ENCODE results near the gene BTBD9. TPM values are rescaled to one million over a fixed set of nuclear protein-coding genes. Genes with fewer than 3 reads are reported as not detected.

Gene BTBD9
- total RNA-seq, 1 experiment from 2014 or later = 4.7 TPM

DNA sequence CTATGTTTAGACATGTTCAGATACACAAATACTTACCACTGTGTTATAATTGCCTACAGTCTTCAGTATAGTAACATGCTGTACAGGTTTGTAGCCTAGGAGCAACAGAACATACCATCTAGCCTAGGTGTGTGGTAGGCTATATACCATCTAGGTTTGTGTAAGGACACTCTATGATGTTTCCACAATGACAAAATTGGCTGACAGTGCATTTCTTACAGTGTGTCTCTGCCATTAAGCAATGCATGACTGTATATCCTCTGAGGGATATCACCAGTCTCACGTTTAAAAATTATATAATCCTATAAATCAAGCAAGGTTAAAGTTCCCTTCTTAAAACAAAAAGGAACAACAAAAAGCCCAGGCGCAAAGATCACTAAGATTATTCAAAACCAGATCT, 352.2 kb downstream of the BTBD9 start:
- Histone ChIP-seq H3K36me3 (ENCODE audit: insufficient read depth, low read length) (no peaks in the 10 kb centered on the region), H3K9ac (ENCODE audit: low read length) (no peak overlapping the region), H3K4me3 (ENCODE audit: low read length) (no peak overlapping the region), H3K27me3 (ENCODE audit: low read length) (no peaks in the 10 kb centered on the region), H2AFZ (ENCODE audit: low read length) (no peak overlapping the region), H3K4me1 (ENCODE audit: low read length) (no peaks in the 10 kb centered on the region), H3K9me3 (ENCODE audit: low read length) (no peaks in the 10 kb centered on the region), H4K20me1 (ENCODE audit: insufficient read depth, low read depth, low read length) (no peaks in the 10 kb centered on the region), H3K27ac (ENCODE audit: low read length) (no peak overlapping the region), H3K9me2 (replicated peaks; ENCODE audit: insufficient read depth, low read length) (no peaks in the 10 kb centered on the region), H3K4me2 (ENCODE audit: low read depth, low read length, poor library complexity, severe bottlenecking) (no peak overlapping the region), H3K79me2 (ENCODE audit: low read length) (no peaks in the 10 kb centered on the region)
- no peak for DNase-seq

DNA sequence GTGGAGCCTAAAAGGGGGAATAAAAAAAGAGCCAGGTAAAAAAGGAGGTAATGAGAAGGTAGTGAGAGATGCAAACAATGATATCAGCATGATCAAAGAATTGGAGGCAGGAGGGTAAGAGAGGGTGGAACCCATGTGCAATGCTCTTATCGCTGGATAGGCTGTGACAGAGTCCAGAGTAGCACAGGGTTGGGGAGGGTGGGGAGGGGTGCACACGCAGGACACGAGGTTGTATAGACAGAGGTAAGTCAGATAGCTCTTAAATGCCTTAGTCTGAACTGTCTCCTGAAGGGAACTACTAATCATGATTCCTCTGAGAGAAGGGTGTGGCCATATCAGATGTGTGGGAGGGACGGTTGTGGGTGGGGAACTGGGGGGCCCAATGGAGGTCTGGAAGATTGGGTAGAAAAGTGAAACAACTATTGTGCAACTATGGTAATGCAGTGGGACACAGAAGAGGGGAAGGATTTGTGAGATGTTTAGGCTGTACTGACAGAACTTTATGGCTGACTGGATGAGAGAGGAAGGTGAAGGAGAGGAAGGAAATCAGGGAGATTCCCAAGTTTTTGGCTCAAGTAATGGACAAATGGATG, 354.8 kb downstream of the BTBD9 start:
- no peak for DNase-seq
- Histone ChIP-seq H3K27ac (ENCODE audit: low read length) (no peak overlapping the region), H3K79me2 (ENCODE audit: low read length) (no peaks in the 10 kb centered on the region), H3K4me2 (ENCODE audit: low read depth, low read length, poor library complexity, severe bottlenecking) (no peak overlapping the region), H3K9me3 (ENCODE audit: low read length) (no peaks in the 10 kb centered on the region), H3K4me3 (ENCODE audit: low read length) (no peak overlapping the region), H3K36me3 (ENCODE audit: insufficient read depth, low read length) (no peaks in the 10 kb centered on the region), H4K20me1 (ENCODE audit: insufficient read depth, low read depth, low read length) (no peaks in the 10 kb centered on the region), H3K9ac (ENCODE audit: low read length) (no peak overlapping the region), H3K4me1 (ENCODE audit: low read length) (no peaks in the 10 kb centered on the region), H3K27me3 (ENCODE audit: low read length) (no peaks in the 10 kb centered on the region), H3K9me2 (replicated peaks; ENCODE audit: insufficient read depth, low read length) (no peaks in the 10 kb centered on the region), H2AFZ (ENCODE audit: low read length) (no peak overlapping the region)

DNA sequence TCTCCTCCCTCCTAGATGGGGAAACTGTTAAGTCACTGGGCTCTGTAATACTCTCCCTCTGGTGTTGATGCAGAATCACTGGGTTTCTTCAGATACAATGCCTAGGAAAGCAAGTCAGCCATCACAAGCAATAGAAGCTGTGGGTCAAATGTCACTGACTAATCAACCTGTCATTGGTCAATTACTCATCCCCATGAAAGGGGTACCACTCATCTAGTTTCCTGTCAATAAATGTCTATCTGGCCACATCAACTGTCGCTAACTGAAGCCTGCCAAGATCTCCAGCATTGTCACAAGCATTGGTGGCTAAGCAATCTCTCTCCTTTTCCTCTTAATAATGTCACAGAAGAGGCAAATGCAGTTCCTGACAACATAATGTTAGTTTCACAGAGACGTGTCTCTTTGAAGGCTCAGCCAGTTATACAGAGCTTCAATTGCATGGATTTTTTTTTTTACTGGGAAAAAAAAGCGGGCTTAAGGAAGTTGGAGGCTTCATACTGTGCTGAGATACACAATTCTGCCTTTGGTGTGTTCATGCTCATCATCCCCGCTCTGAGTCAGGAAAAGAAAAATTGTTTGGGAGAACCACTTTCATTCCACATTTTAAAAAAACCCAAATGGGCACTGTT, 355.9 kb downstream of the BTBD9 start:
- no peak overlapping the region for H3K27ac ChIP-seq (ENCODE audit: low read length)

DNA sequence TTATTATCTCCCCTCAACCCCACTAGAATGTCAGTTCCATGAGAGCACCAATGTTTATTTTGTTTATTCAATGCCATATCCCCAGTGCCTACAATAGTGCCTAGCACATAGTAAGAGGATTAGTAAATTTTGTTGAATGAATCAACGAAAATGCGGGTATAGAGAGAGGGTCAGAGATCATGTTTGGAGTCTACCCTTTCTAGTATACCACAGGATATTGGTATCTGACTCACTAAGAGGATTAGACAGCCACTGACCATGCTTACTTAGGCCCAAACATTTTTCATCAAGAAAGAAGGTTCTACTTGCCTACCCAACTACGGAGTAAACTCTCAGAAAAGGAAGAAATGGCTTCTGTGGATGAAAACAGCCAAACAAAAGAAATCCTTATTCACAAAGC, 356.8 kb downstream of the BTBD9 start:
- Histone ChIP-seq H3K27me3 (ENCODE audit: low read length) (no peaks in the 10 kb centered on the region), H3K4me2 (ENCODE audit: low read depth, low read length, poor library complexity, severe bottlenecking) (no peak overlapping the region), H3K79me2 (ENCODE audit: low read length) (no peaks in the 10 kb centered on the region), H3K9me2 (replicated peaks; ENCODE audit: insufficient read depth, low read length) (no peaks in the 10 kb centered on the region), H3K4me3 (ENCODE audit: low read length) (no peak overlapping the region), H4K20me1 (ENCODE audit: insufficient read depth, low read depth, low read length) (no peaks in the 10 kb centered on the region), H3K36me3 (ENCODE audit: insufficient read depth, low read length) (no peaks in the 10 kb centered on the region), H2AFZ (ENCODE audit: low read length) (no peak overlapping the region), H3K27ac (ENCODE audit: low read length) (no peak overlapping the region), H3K9me3 (ENCODE audit: low read length) (no peaks in the 10 kb centered on the region), H3K9ac (ENCODE audit: low read length) (no peak overlapping the region), H3K4me1 (ENCODE audit: low read length) (no peaks in the 10 kb centered on the region)
- DNase-seq = no peak

More for the DNA sequence above, 355.9 kb downstream of the BTBD9 start:
- no peaks in the 10 kb centered on the region for H3K27me3 ChIP-seq (ENCODE audit: low read length)
- H3K4me3 ChIP-seq (ENCODE audit: low read length) = no peak overlapping the region
- no peak overlapping the region for H2AFZ ChIP-seq (ENCODE audit: low read length)
- no peaks in the 10 kb centered on the region for H4K20me1 ChIP-seq (ENCODE audit: insufficient read depth, low read depth, low read length)
- H3K36me3 ChIP-seq (ENCODE audit: insufficient read depth, low read length) = no peaks in the 10 kb centered on the region
- no peaks in the 10 kb centered on the region for H3K79me2 ChIP-seq (ENCODE audit: low read length)
- H3K4me2 ChIP-seq (ENCODE audit: low read depth, low read length, poor library complexity, severe bottlenecking) = no peak overlapping the region
- no peaks in the 10 kb centered on the region for H3K4me1 ChIP-seq (ENCODE audit: low read length)
- H3K9ac ChIP-seq (ENCODE audit: low read length) = no peak overlapping the region
- no peaks in the 10 kb centered on the region for H3K9me3 ChIP-seq (ENCODE audit: low read length)
- no peaks in the 10 kb centered on the region for H3K9me2 ChIP-seq (replicated peaks; ENCODE audit: insufficient read depth, low read length)
- no peak for DNase-seq

DNA sequence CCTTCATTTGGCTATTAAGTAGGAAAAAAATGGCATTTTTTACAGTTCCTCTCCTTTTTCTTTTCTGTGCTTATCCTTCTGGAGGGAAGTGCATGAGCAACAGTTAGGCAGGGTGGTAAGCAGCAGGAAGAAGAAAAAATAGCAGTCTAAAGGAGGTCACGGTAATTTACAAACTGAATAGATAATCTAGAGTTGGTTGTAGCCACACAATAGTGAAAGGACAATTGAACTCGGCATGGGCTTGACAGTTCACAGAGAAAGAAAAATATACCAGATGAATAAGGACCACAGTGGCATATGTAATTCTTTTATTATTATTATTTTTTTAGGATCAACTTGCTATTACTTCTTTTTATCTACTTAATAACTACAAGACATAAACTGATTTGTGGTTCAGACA, 358.6 kb downstream of the BTBD9 start:
- Histone ChIP-seq H3K9ac (ENCODE audit: low read length) (no peak overlapping the region), H3K27me3 (ENCODE audit: low read length) (no peaks in the 10 kb centered on the region), H3K4me2 (ENCODE audit: low read depth, low read length, poor library complexity, severe bottlenecking) (no peak overlapping the region), H3K4me1 (ENCODE audit: low read length) (no peaks in the 10 kb centered on the region), H3K36me3 (ENCODE audit: insufficient read depth, low read length) (no peaks in the 10 kb centered on the region), H4K20me1 (ENCODE audit: insufficient read depth, low read depth, low read length) (no peaks in the 10 kb centered on the region), H2AFZ (ENCODE audit: low read length) (no peak overlapping the region), H3K9me2 (replicated peaks; ENCODE audit: insufficient read depth, low read length) (no peaks in the 10 kb centered on the region), H3K27ac (ENCODE audit: low read length) (no peak overlapping the region), H3K9me3 (ENCODE audit: low read length) (no peaks in the 10 kb centered on the region), H3K79me2 (ENCODE audit: low read length) (no peaks in the 10 kb centered on the region), H3K4me3 (ENCODE audit: low read length) (no peak overlapping the region)
- DNase-seq = no peak

DNA sequence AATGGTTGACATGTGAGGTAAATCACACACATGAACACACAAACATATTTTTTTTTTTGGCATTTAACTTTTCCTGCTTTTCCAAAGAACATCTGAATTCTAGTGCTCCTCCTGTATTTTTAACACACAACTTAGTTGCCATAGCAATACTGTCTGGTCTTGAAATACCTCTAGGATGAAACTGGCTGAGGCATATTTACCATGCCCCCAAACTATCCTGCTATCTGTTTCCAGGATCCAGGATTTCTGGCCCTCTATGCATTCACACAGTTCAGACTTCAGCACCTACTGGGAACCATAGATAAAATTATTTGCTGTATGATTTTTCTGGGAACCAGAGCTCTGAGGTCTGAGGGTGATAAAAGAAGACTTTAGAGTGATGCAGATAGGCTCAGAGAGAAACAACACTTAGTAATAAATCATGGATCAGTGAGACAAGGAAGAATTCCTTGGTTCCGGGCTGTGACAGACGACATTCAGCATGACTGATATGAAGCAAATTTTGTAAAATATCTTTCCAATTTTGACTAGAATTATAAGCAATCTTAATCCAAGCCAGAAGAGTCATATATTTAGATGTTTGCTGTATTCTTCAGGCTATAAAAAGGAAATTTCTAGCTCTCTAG, 359.7 kb downstream of the BTBD9 start:
- DNase-seq = no peak
- Histone ChIP-seq H3K9me2 (replicated peaks; ENCODE audit: insufficient read depth, low read length) (no peaks in the 10 kb centered on the region), H3K4me3 (ENCODE audit: low read length) (no peak overlapping the region)

DNA sequence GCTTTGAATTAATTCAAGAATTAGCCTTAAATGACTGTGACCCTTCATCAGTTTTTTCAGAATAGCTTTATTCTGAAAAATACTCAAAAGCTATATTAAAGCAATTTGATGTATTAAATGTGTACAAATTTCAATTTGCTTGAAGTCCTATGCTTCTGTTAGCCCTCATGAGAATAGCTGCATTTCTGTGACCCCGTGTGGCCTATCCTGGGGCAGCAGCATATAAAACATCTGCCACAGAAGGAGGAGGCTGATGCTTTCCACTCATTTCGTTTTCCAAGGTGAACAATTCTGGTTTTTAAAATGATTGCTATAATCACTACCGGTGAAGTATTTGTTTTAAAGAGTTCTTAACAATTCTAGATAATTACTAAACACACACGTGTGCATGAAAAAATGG, 360.3 kb downstream of the BTBD9 start:
- Histone ChIP-seq H3K4me3 (ENCODE audit: low read length) (no peak overlapping the region), H3K36me3 (ENCODE audit: insufficient read depth, low read length) (no peaks in the 10 kb centered on the region), H3K27ac (ENCODE audit: low read length) (no peak overlapping the region), H3K4me2 (ENCODE audit: low read depth, low read length, poor library complexity, severe bottlenecking) (no peak overlapping the region), H3K9me2 (replicated peaks; ENCODE audit: insufficient read depth, low read length) (no peaks in the 10 kb centered on the region), H3K9ac (ENCODE audit: low read length) (no peak overlapping the region), H2AFZ (ENCODE audit: low read length) (no peak overlapping the region), H4K20me1 (ENCODE audit: insufficient read depth, low read depth, low read length) (no peaks in the 10 kb centered on the region), H3K4me1 (ENCODE audit: low read length) (no peaks in the 10 kb centered on the region), H3K27me3 (ENCODE audit: low read length) (no peaks in the 10 kb centered on the region), H3K9me3 (ENCODE audit: low read length) (no peaks in the 10 kb centered on the region), H3K79me2 (ENCODE audit: low read length) (no peaks in the 10 kb centered on the region)
- DNase-seq = no peak

More for the DNA sequence above, 359.7 kb downstream of the BTBD9 start:
- Histone ChIP-seq H3K4me1 (ENCODE audit: low read length) (no peaks in the 10 kb centered on the region), H3K79me2 (ENCODE audit: low read length) (no peaks in the 10 kb centered on the region), H4K20me1 (ENCODE audit: insufficient read depth, low read depth, low read length) (no peaks in the 10 kb centered on the region), H3K27ac (ENCODE audit: low read length) (no peak overlapping the region), H3K9ac (ENCODE audit: low read length) (no peak overlapping the region), H2AFZ (ENCODE audit: low read length) (no peak overlapping the region), H3K4me2 (ENCODE audit: low read depth, low read length, poor library complexity, severe bottlenecking) (no peak overlapping the region), H3K27me3 (ENCODE audit: low read length) (no peaks in the 10 kb centered on the region), H3K36me3 (ENCODE audit: insufficient read depth, low read length) (no peaks in the 10 kb centered on the region), H3K9me3 (ENCODE audit: low read length) (no peaks in the 10 kb centered on the region)

DNA sequence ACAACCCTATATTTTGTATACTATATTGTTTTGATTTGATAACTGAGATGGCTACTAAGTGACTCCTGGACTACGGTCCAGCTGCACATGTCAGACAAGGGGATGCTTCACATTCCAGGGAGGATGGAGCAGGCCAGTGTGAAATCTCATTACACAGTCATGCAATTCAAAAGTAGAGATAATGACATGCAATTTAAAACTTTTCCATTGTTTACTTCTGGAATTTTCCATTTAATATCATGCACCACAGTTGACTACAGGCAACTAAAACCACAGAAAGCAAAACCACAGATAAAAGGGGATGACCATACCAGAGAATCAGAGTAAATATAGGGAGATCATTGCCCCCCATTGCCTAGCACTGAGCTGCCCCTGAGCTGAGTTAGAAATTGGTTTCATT, 366.4 kb downstream of the BTBD9 start:
- no peaks in the 10 kb centered on the region for H3K36me3 ChIP-seq (ENCODE audit: insufficient read depth, low read length)
- H3K27ac ChIP-seq (ENCODE audit: low read length) = no peak overlapping the region
- H3K4me2 ChIP-seq (ENCODE audit: low read depth, low read length, poor library complexity, severe bottlenecking) = no peak overlapping the region
- no peak overlapping the region for H3K9ac ChIP-seq (ENCODE audit: low read length)
- H3K27me3 ChIP-seq (ENCODE audit: low read length) = no peaks in the 10 kb centered on the region
- no peak overlapping the region for H2AFZ ChIP-seq (ENCODE audit: low read length)
- H4K20me1 ChIP-seq (ENCODE audit: insufficient read depth, low read depth, low read length) = 0 out of 2 replicates have a peak, but pooled peaks cover 4% of the 10 kb centered on the region
- H3K9me3 ChIP-seq (ENCODE audit: low read length) = no peaks in the 10 kb centered on the region
- H3K4me3 ChIP-seq (ENCODE audit: low read length) = no peak overlapping the region
- H3K9me2 ChIP-seq (replicated peaks; ENCODE audit: insufficient read depth, low read length) = no peaks in the 10 kb centered on the region
- no peaks in the 10 kb centered on the region for H3K79me2 ChIP-seq (ENCODE audit: low read length)
- no peaks in the 10 kb centered on the region for H3K4me1 ChIP-seq (ENCODE audit: low read length)
- DNase-seq = no peak

Measured in Karpas-422 (cell line).